DMS53 treated with DMSO at 0.1 percent for 48 hours (cell line): Measurements from ENCODE around the gene PKHD1.
"Not testable (repeated sequence)": the region's sequence is repeated elsewhere in the genome, so short reads cannot be mapped to it uniquely, and the experiment has no call there.

ENCODE experiments used
- DNase-seq: peaks from one replicate; lab custom pipeline; 2025; ENCODE audit not compliant: unreplicated experiment; lab: John Stamatoyannopoulos, UW

PKHD1 gene

DNA sequence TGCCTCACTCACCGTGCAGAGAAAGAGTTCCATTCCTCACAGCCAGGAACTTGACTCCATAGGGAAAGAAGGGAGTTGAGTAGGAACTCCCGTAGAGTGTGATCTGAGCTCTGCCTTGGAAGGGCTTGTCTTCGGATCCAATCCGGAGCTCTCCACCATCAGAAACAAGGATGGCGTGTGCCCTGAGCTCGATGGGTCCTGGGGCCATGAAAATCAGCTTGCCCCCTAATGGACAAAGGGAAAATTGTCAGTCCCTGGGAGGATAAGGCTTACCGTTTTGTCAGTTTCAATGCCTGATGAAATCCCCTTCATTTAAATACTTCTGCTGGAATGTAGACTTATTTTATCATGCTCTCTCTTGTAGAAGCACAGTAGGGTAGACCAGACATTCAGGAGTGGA is 153.3 kb downstream of the PKHD1 start:
- DNase-seq: no peak

DNA sequence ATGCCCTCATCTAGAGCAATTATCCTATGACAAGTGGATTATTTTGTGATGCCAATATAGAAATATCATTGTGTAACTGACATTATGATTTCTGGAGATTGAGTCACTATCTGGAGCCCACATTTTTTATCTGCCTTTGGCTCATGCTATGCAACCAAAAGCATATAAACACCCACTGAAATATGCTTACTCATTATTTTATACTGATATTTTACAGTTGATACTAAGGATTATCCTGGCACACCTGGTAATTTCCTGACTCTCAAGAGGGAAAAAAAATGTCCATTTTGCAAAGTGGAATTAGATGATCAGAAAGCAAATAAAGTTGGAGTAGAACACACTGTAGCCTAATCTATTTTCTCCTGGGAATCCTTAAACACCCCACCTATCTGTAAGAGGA is 154.5 kb downstream of the PKHD1 start:
- no peak for DNase-seq

GRCh38 chr6:51930602-51931001 is 156.8 kb downstream of the PKHD1 start:
- DNase-seq: no peak

GRCh38 chr6:51929934-51930574 is 157.4 kb downstream of the PKHD1 start:
- no peak for DNase-seq

DNA sequence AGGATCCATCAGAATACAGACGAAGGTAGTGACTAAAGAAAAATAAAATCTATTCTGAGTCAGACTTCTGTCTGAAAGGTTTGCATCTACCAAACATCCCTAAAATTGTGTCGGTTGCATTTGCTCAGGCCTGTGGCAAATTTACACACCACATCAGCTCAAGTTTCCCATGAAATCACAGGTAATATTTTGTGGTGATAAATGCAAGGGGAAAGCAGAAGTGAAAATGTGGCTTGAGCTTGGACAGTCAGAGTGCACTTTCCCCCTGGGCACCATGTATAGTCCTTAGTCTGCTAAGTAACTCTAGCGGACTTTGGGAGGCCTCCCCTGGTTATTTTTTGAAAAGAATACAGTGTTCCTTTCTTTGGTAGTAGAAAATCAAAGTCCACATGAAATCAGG is 159.1 kb downstream of the PKHD1 start:
- DNase-seq: no peak

DNA sequence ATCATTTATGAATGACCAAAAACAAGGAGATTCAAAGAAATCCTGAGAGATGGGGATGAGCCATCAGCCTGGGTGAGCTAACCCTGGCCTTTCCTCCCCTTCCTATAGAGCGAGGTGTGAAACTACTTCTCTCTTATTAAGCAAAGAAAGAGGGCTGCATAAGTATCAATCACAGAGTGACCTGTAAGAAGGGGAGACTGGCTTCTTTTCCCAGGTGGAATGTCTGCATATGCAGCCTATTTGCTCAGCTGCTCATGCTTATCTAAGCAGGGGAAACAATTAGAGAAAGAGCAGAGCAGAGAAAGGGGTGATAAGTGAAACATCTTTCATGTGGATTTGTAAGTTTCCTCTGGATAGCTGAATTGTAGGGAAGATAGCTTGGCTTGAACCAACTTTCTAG is 160.0 kb downstream of the PKHD1 start:
- DNase-seq: no peak

GRCh38 chr6:51926125-51926524 is 161.3 kb downstream of the PKHD1 start:
- no peak for DNase-seq

GRCh38 chr6:51922479-51922878 is 164.9 kb downstream of the PKHD1 start:
- DNase-seq: not testable (repeated sequence)

GRCh38 chr6:51918347-51918746 is 169.1 kb downstream of the PKHD1 start:
- not testable (repeated sequence) for DNase-seq

GRCh38 chr6:51915098-51915497 is 172.3 kb downstream of the PKHD1 start:
- DNase-seq: no peak

DNA sequence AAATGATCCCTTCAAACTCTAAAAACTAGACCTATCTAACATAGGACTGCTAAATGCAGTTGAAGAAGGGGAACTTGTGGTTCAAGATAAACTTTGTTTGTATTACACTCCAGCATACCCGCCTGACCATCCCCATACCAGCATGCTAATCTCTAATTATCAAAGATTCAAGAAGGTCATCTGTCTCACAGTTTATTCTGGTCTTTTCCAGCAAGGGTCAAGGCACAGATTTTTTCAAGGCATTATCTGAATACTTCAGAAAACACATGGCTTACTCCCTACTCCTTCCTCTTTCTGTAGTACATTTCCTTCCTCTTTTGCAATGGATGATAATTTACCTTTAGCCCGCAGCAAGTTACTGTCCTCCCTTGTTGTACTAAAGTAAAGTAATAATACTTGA is 174.1 kb downstream of the PKHD1 start:
- no peak for DNase-seq

GRCh38 chr6:51910851-51911250 is 176.6 kb downstream of the PKHD1 start:
- no peak for DNase-seq

DNA sequence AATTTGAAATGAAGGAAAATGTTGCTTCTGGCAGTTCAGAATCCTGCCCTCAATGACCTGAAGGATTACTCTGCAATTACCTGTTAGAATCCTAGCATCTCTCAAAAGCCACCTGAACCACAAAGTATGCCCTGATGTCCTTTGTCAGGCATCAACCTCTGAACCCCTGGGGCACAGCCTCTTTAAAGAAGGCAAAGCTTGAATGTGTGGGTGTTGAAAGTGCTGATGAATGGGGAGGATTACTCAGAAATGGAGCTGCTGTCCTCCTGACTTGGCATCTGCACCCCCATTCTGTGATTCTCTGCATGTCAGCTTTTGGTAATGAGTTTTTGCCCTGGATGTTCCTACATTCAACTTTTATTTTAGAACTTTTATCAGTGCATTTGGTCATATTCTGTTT is 179.2 kb downstream of the PKHD1 start:
- no peak for DNase-seq

DNA sequence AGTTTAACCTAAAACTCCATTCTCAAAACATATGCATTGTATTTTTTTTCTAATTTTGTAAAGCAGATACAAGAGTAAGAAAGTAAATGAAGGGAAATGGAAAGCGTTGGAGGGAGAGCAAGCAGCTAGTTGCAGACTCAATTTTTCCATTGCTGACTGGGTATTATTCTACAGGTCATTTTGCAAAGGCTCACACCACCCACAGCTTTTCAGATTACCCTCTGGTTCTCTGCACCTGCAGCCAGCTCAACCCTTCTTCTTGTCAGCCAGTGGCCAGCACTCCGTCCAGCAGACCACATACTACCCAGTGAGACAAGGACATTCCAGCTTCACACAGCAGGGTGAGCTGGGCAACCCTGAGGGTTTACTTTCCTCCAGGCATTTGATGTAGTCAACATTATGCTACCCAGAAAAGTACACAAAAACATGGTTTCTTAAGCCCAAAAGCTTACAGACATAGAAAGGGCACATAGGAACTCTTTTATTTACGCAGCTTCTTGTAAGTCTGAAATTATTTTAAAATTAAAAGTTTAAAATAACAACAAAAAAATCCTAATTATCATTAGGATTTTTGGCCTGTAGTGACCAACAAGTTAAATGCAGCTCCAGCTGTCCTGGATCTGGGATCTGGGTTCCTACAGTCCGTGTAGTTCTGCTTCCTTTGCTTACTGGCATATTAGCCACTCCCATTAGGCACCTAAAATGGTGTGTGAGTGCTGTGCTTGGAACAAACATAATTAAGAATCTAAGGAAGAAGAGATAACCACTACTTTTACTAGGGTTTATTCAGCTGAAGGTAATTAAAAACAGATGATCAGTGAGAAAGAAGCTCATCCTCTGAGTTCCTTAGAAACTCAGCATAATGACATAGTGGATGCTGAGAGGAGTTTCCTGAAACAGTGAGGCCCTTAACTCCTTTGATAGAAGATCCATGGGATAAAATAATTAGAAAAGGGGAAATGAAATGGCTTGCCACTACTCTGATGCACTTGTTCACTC is 185.3 kb downstream of the PKHD1 start:
- DNase-seq: no peak

DNA sequence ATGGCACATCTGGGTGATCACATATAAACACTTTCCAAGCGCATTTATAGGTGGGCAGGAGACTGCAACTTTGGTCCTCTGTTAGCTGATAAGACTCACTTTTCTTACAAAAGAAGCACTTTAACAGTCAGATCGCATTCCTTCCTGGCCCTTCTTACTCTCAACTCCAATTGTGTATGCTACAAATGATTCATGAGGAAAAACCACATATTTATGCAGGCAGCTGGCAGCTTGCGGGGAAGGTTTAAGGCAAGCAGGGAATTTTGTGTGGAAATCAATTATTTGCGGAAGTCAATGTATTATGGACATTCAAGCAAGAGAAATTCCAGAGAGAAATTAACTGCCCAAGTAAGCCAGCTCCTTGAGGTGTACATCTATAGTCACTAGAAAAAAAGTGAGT is 194.0 kb downstream of the PKHD1 start:
- DNase-seq: no peak

DNA sequence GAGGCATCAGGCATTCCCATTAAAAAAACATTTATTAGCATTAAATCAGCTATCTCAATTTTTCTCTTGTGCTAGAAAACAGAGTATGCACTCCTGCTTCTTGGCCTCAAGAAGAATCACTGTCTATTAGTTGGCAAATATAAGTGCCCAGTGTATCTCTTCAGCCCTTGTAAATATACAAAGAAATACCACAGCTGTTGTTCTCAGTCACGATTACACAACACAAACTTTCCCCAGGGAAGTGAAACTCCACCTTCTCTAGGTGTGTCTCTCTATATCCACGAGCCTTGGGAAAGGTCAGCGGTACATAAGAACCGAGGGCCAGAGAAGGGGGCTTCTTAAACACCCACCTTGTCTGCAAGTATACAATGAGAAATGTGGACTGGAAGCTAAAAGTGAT is 194.7 kb downstream of the PKHD1 start:
- DNase-seq: no peak

- no peak for DNase-seq
Measured at GRCh38 chr6:51892339-51892738, 195.1 kb downstream of the PKHD1 start.

- DNase-seq: no peak
Measured at GRCh38 chr6:51891784-51892183, 195.6 kb downstream of the PKHD1 start.

- DNase-seq: no peak
Measured at GRCh38 chr6:51887859-51888258, 199.6 kb downstream of the PKHD1 start.

GRCh38 chr6:51885957-51886356 is 201.5 kb downstream of the PKHD1 start:
- no peak for DNase-seq

GRCh38 chr6:51868591-51869355 is 218.6 kb downstream of the PKHD1 start:
- DNase-seq: peak; percentile 3

- no peak for DNase-seq
Measured at GRCh38 chr6:51866867-51867266, 220.5 kb downstream of the PKHD1 start.
